Trophoblast cell (in vitro differentiated cells and primary cell): ENCODE results near the gene PRSS38.

Source experiments
- DNase-seq, 2 donors: peaks; one replicate each; pipeline ENCODE4 v3.0.0-alpha.2; 2016
- H2AFZ ChIP-seq: 2 replicates; pipeline ENCODE4 v1.6.1; 2013; ENCODE audit warnings: low read length, moderate library complexity, mild to moderate bottlenecking; ENCODE audit not compliant: insufficient read depth, poor library complexity
- H2AK5ac ChIP-seq: 2 replicates; pipeline ENCODE4 v1.6.1; 2013; ENCODE audit warnings: mild to moderate bottlenecking, low read length
- H2BK120ac ChIP-seq: 2 replicates; pipeline ENCODE4 v1.6.1; 2013; ENCODE audit warnings: low read length, mild to moderate bottlenecking, moderate library complexity; ENCODE audit not compliant: insufficient read depth, poor library complexity
- H2BK12ac ChIP-seq: 2 replicates; pipeline ENCODE4 v1.6.1; 2013; ENCODE audit warnings: mild to moderate bottlenecking, low read length, moderate library complexity
- H2BK5ac ChIP-seq: 2 replicates; pipeline ENCODE4 v1.6.1; 2013; ENCODE audit warnings: low read length, low read depth, moderate library complexity, mild to moderate bottlenecking; ENCODE audit not compliant: poor library complexity
- H3K14ac ChIP-seq: 2 replicates; pipeline ENCODE4 v1.6.1; 2013; ENCODE audit warnings: mild to moderate bottlenecking, low read length
- H3K18ac ChIP-seq: 2 replicates; pipeline ENCODE4 v1.6.1; 2013; ENCODE audit warnings: mild to moderate bottlenecking, low read length
- H3K23ac ChIP-seq: 2 replicates; pipeline ENCODE4 v1.6.1; 2013; ENCODE audit warnings: low read length
- H3K27ac ChIP-seq: 2 replicates; pipeline ENCODE4 v1.5.1; 2013; ENCODE audit warnings: low read depth, mild to moderate bottlenecking, inconsistent platforms, low read length, moderate library complexity
- H3K27me3 ChIP-seq: 2 replicates; pipeline ENCODE4 v1.6.1; 2013; ENCODE audit warnings: inconsistent platforms, mild to moderate bottlenecking, low read length, moderate library complexity; ENCODE audit not compliant: insufficient read depth
- H3K36me3 ChIP-seq, 2 experiments: 1 replicate in 1 of 2; 2 replicates in 1 of 2; pipeline ENCODE4 v1.6.1; 2013; ENCODE audit warnings: low read length in 2 of 2, mild to moderate bottlenecking in 2 of 2, moderate library complexity in 1 of 2; ENCODE audit not compliant: insufficient read depth in 2 of 2, control insufficient read depth in 1 of 2
- H3K4ac ChIP-seq: 2 replicates; pipeline ENCODE4 v1.6.1; 2013; ENCODE audit warnings: low read depth, mild to moderate bottlenecking, low read length, moderate library complexity
- H3K4me1 ChIP-seq, 2 experiments: 1 replicate in 1 of 2; 2 replicates in 1 of 2; pipeline ENCODE4 v1.6.1; 2013; ENCODE audit warnings: low read length in 2 of 2, mild to moderate bottlenecking in 2 of 2, moderate library complexity in 1 of 2; ENCODE audit not compliant: insufficient read depth in 2 of 2, control insufficient read depth in 1 of 2
- H3K4me2 ChIP-seq: 2 replicates; pipeline ENCODE4 v1.6.1; 2013; ENCODE audit warnings: inconsistent platforms, mild to moderate bottlenecking, low read length, moderate library complexity
- H3K4me3 ChIP-seq: 2 replicates; pipeline ENCODE4 v1.5.1; 2013; ENCODE audit warnings: mild to moderate bottlenecking, low read depth, low read length, inconsistent platforms
- H3K79me1 ChIP-seq: one replicate; pipeline ENCODE4 v1.6.1; 2013; ENCODE audit warnings: low read length
- H3K79me2 ChIP-seq: 2 replicates; pipeline ENCODE4 v1.6.1; 2013; ENCODE audit warnings: low read length, mild to moderate bottlenecking; ENCODE audit not compliant: control insufficient read depth, insufficient read depth, poor library complexity
- H3K9ac ChIP-seq: 2 replicates; pipeline ENCODE4 v1.6.1; 2013; ENCODE audit warnings: mild to moderate bottlenecking, low read length
- H3K9me3 ChIP-seq: 2 replicates; pipeline ENCODE4 v1.6.1; 2013; ENCODE audit warnings: low read depth, mild to moderate bottlenecking, control low read depth, inconsistent platforms, low read length; ENCODE audit not compliant: insufficient read depth
- H4K12ac ChIP-seq: 2 replicates; pipeline ENCODE4 v1.6.1; 2013; ENCODE audit warnings: low read depth, mild to moderate bottlenecking, low read length, moderate library complexity
- H4K8ac ChIP-seq: 2 replicates; pipeline ENCODE4 v1.6.1; 2013; ENCODE audit warnings: low read depth, mild to moderate bottlenecking, low read length, moderate library complexity
- H4K91ac ChIP-seq: one replicate; pipeline ENCODE4 v1.6.1; 2013; ENCODE audit warnings: low read depth, mild to moderate bottlenecking, low read length, moderate library complexity
- WGBS: extraction: QIAGEN DNeasy Blood & Tissue Kit; methylation state at CpG from one replicate; pipeline ENCODE4 v1.1.7; 2013; ENCODE audit warnings: missing lambda C conversion rate; ENCODE audit not compliant: insufficient read length, insufficient coverage; ENCODE audit errors: extremely low coverage; 5-methylcytosine and 5-hydroxymethylcytosine counted together

PRSS38 gene

DNA sequence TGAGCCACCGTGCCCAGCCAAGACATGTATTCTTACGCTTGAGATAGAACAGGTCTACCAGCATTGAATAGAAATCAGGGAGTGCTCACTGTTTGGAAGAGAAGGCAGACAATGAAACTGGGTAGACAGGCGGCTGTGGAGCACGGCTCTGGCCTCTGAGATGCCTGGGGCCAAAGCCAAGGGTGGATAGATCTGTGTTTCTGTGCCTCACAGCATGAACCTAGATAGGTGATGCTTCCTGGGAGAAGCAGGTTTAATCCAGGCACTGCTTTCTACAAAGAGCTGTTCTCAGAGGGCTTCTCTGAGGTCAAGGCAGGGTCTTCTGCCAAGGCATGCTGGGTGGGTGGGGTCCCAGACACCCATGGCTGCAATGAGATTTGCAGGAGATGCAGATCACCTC lies 24.6 kb upstream of the PRSS38 start:
- Histone ChIP-seq H2BK12ac (no peak overlapping the region), H4K12ac (no peak overlapping the region), H2AFZ (no peak overlapping the region), H3K9ac (no peak overlapping the region), H3K4ac (no peak overlapping the region), H3K9me3 (peaks cover 3% of the 10 kb centered on the region), H2BK120ac (no peak overlapping the region), H3K14ac (no peak overlapping the region), H3K79me2 (no peaks in the 10 kb centered on the region), H3K79me1 (peaks cover 20% of the 10 kb centered on the region), H3K18ac (no peak overlapping the region), H3K27ac (no peak overlapping the region), H3K27me3 (no peaks in the 10 kb centered on the region), H2BK5ac (no peak overlapping the region), H3K36me3 (no peaks in the 10 kb centered on the region), H3K4me3 (no peak overlapping the region), H4K8ac (no peak overlapping the region), H3K4me1 (peaks cover 38 to 44% of the 10 kb centered on the region in 2 experiments), H3K4me2 (no peak overlapping the region), H4K91ac (no peak overlapping the region), H2AK5ac (no peak overlapping the region), H3K23ac (no peak overlapping the region)
- peak in 1 of 2 donors; percentile 21 for DNase-seq
- WGBS: no CpG with 5 or more reads among the region's 4 CpGs

DNA sequence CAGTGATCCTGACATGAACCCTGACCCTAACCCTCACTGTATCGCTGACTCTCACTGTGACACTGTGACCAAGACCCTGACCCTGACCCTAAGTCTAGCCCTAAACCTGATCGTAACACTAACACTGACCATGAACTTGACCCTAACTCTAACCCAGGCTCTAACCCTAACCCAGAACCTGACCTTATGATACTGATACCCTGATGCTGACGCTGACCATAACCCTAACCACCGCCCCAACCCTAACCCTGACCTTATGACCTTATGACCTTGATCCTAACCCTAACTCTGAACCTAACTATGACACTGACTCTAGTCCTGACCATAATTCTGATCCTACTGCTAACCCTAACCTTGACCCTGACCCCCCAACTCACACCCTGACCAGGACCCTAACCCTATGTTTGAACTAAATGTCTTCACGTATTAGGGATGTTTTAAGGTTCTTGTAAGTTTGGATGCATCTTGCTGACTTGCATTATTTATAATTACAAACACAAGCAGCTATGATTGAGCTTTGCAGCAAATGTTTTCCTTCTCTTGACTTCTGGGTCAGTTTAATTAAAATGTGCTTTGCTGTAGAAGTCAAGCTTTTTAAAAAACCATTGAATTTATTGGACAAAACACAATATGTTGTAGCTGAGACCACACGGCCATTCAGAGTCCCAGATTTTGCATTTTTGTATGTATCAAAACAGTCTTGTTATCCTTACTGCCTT lies 23.9 kb upstream of the PRSS38 start:
- no peak overlapping the region for H3K14ac ChIP-seq
- no peak overlapping the region for H4K91ac ChIP-seq
- no peak overlapping the region for H2BK5ac ChIP-seq
- WGBS: no CpG with 5 or more reads among the region's 6 CpGs
- no peak overlapping the region for H3K4me2 ChIP-seq
- no peak overlapping the region for H2BK120ac ChIP-seq
- H3K4ac ChIP-seq: no peak overlapping the region
- peaks cover 38 to 44% of the 10 kb centered on the region in 2 experiments for H3K4me1 ChIP-seq
- H3K27ac ChIP-seq: no peak overlapping the region
- peak overlapping the region; percentile 44 for H3K23ac ChIP-seq
- no peak for DNase-seq
- no peak overlapping the region for H2BK12ac ChIP-seq
- peaks cover 3% of the 10 kb centered on the region for H3K9me3 ChIP-seq
- H4K8ac ChIP-seq: no peak overlapping the region
- H3K79me2 ChIP-seq: no peaks in the 10 kb centered on the region
- H3K27me3 ChIP-seq: no peaks in the 10 kb centered on the region
- peaks cover 20% of the 10 kb centered on the region for H3K79me1 ChIP-seq
- no peak overlapping the region for H4K12ac ChIP-seq
- no peaks in the 10 kb centered on the region for H3K36me3 ChIP-seq
- H2AK5ac ChIP-seq: no peak overlapping the region
- H3K4me3 ChIP-seq: no peak overlapping the region
- no peak overlapping the region for H3K18ac ChIP-seq
- H2AFZ ChIP-seq: no peak overlapping the region
- no peak overlapping the region for H3K9ac ChIP-seq

DNA sequence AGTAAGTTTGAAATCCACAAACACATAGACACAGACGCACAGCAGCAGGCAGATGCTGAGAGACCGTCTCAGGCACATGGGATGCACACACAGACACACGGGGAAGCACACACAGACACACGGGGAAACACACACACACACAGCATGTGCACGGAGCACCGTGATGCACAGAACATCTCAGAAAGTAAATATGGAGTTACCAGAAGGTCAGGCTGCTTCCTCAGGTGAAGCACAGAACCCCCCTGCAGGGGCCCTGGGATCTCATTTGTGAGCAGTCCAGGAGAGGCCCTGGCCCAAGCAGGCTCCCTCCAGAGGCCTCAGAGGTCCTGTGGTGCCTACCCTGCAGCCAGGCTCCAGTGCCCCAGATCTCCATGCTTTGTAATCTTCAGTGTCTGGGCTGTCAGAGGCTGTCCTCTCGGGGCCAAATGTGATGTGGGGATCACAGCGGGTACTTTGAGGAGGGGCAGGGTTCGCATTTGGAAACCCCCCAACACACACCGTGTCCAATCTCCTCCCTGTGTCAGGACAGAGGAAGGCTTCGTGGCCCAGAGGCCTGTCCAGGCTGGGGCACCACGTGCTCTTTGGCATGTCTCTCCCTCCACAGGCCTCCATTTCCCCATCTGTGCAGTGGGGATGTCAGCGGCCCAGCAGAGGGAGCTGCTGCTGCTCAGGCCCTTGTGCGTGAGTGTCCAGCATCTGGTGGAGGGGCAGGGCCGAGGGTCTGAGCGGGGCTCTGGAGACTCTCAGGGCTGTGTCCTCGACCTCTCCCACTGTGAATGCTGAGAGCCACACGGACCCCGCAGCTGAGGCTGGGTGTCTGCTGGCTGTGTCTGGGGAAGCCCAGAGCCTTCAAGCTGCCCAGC lies 23.0 kb upstream of the PRSS38 start:
- Histone ChIP-seq H3K18ac (peak overlapping the region; percentile 24), H3K4me3 (no peak overlapping the region), H2BK120ac (no peak overlapping the region), H3K4me1 (peaks cover 32 to 39% of the 10 kb centered on the region in 2 experiments), H4K8ac (no peak overlapping the region), H2BK5ac (no peak overlapping the region), H3K23ac (no peak overlapping the region), H3K9ac (no peak overlapping the region), H2BK12ac (peak overlapping the region; percentile 74), H3K14ac (peak overlapping the region; percentile 35), H2AFZ (no peak overlapping the region), H3K27ac (no peak overlapping the region), H3K36me3 (no peaks in the 10 kb centered on the region), H3K79me2 (no peaks in the 10 kb centered on the region), H3K4ac (no peak overlapping the region), H4K12ac (no peak overlapping the region), H3K9me3 (peaks cover 4% of the 10 kb centered on the region), H3K79me1 (peaks cover 15% of the 10 kb centered on the region), H2AK5ac (peak overlapping the region; percentile 64), H3K27me3 (no peaks in the 10 kb centered on the region), H3K4me2 (no peak overlapping the region), H4K91ac (peak overlapping the region; percentile 61)
- peak in 1 of 2 donors; percentile 14 for DNase-seq
- WGBS: no CpG with 5 or more reads among the region's 19 CpGs

DNA sequence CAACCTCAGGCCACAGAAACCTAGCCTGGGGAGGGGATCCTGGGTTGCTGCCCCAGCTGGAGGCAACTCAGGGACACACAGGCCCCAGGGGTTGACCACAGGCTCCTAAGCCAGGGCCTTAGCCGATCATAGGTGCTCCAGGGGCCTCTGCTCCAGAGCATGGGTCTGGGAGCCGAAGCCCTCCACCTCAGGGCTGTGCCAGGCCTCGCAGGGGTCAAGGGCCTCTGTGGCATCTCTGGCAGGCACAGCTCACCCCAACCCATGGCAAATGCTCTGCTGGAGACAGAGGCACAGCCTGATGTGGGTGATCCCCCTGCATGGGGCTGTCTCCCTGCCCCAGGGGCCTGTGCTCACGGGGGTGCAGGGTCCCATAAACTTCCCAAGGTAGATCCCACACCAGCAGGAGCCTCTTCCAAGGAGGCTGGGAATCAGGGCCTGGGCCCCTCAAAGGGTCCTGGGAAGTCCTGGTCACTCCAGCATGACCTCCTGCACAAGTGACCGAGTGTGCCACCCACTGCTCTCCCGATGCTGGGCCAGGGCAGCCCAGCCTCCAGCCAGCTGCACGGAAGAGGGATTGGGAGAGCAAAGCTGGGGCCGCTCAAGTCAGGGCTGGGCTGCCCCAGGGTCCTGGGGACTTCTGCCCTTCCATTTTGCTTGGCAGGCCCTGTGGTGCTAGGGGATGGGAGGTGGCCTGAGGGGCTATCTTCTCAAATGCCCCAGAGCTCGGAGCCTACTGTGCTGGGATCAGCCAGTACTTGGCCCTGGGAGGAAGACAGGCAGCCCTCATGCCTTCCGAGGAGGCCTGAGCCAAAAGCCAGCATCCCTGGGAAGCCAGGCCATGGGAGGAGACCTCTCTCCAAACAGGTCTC lies 22.2 kb upstream of the PRSS38 start:
- Histone ChIP-seq H3K4me1 (peaks cover 31 to 35% of the 10 kb centered on the region in 2 experiments), H3K4ac (no peak overlapping the region), H3K23ac (no peak overlapping the region), H3K79me2 (no peaks in the 10 kb centered on the region), H3K27me3 (no peaks in the 10 kb centered on the region), H2AK5ac (peak overlapping the region; percentile 64), H2BK120ac (peak overlapping the region; percentile 53), H4K91ac (peak overlapping the region; percentile 61), H4K12ac (no peak overlapping the region), H3K18ac (peak overlapping the region; percentile 24), H3K9ac (no peak overlapping the region), H4K8ac (no peak overlapping the region), H3K27ac (no peak overlapping the region), H3K4me3 (no peak overlapping the region), H3K79me1 (peaks cover 12% of the 10 kb centered on the region), H3K9me3 (peaks cover 4% of the 10 kb centered on the region), H2BK12ac (peak overlapping the region; percentile 74), H2AFZ (no peak overlapping the region), H2BK5ac (peak overlapping the region; percentile 11), H3K36me3 (no peaks in the 10 kb centered on the region), H3K14ac (peak overlapping the region; percentile 35), H3K4me2 (no peak overlapping the region)
- no CpG with 5 or more reads among the region's 10 CpGs for WGBS
- no peak for DNase-seq
